GM12878 (cell line): ENCODE results near the gene NEU4. TPM values are rescaled to one million over a fixed set of nuclear protein-coding genes. Genes with fewer than 3 reads are reported as not detected.

Experiments used
- ATAC-seq: fragments of 200-7000 bp; cut with Tn5 transposase; 3 replicates; pipeline ENCODE4 v1.9.1; 2020; ENCODE audit warnings: mild to moderate bottlenecking, moderate library complexity
- BruUV-seq: library from RNA; stranded (reverse); fragments of 400-500 nt; replicated peaks from 2 replicates; lab custom pipeline; 2021; lab: Mats Ljungman, UMichigan
- CTCF ChIA-PET: fragments of 300-600 bp; sonication (Branson Sonifier 250); formaldehyde crosslinking; extraction: SDS; loops from one replicate; lab custom pipeline; 2021; ENCODE audit warnings: inconsistent platforms; lab: Yijun Ruan, JAX
- POLR2A ChIA-PET: fragments of 350-600 bp; formaldehyde crosslinking; extraction: SDS; loops from one replicate; lab custom pipeline; 2021; ENCODE audit warnings: inconsistent platforms; lab: Charles Lee
- RAD21 ChIA-PET: fragments of 300-600 bp; sonication (Branson Sonifier 250); formaldehyde crosslinking; loops from one replicate; lab custom pipeline; 2023; ENCODE audit warnings: antibody characterized with exemption; ENCODE audit not compliant: unreplicated experiment; lab: Charles Lee
- SMC1A ChIA-PET: fragments of 300-600 bp; sonication (Branson Sonifier 250); formaldehyde crosslinking; loops from one replicate; lab custom pipeline; 2023; ENCODE audit not compliant: unreplicated experiment, uncharacterized antibody; lab: Charles Lee
- DNase-seq: peaks from one replicate; pipeline ENCODE4 v3.0.0-alpha.2; 2011; ENCODE audit warnings: low read depth, low spot score
- FAIRE-seq: peaks from 3 replicates; lab custom pipeline; 2011; peaks lifted over from hg19 to GRCh38; lab: Jason Lieb, UNC
- H2AFZ ChIP-seq: 2 replicates; pipeline ENCODE4 v1.6.0; 2011; ENCODE audit warnings: low read depth, low read length, control low read depth; ENCODE audit not compliant: control insufficient read depth
- H3K27ac ChIP-seq: 2 replicates; pipeline ENCODE4 v1.5.1; 2011; ENCODE audit warnings: control low read depth; ENCODE audit not compliant: control insufficient read depth, insufficient read depth
- H3K27me3 ChIP-seq, 2 experiments: replicated peaks in 1 of 2; 2 replicates each; pipeline versions ENCODE4 v1.6.0 to v1.6.1; 2011; ENCODE audit warnings: low read length in 1 of 2; ENCODE audit not compliant: control insufficient read depth in 2 of 2, insufficient read depth in 2 of 2
- H3K36me3 ChIP-seq, 2 experiments: 2 replicates each; pipeline ENCODE4 v1.5.1; 2011; ENCODE audit warnings: low read length in 1 of 2; ENCODE audit not compliant: control insufficient read depth in 2 of 2, insufficient read depth in 2 of 2
- H3K4me1 ChIP-seq: 2 replicates; pipeline ENCODE4 v1.6.1; 2011; ENCODE audit warnings: mild to moderate bottlenecking, low read length, moderate library complexity, mixed read lengths; ENCODE audit not compliant: control insufficient read depth, insufficient read depth
- H3K4me2 ChIP-seq: 2 replicates; pipeline ENCODE4 v1.6.0; 2011; ENCODE audit warnings: control low read depth; ENCODE audit not compliant: control insufficient read depth, insufficient read depth
- H3K4me3 ChIP-seq: fragments of 200-600 bp; sonication (generic); 2 replicates; pipeline ENCODE4 v1.5.1; 2016
- H3K79me2 ChIP-seq: 2 replicates; pipeline ENCODE4 v1.6.0; 2011; ENCODE audit warnings: low read length; ENCODE audit not compliant: control insufficient read depth, insufficient read depth
- H3K9ac ChIP-seq: 2 replicates; pipeline ENCODE4 v1.8.0; 2011; ENCODE audit warnings: low read length, control low read depth, mixed read lengths; ENCODE audit not compliant: control insufficient read depth, insufficient read depth
- H3K9me3 ChIP-seq: replicated peaks from 3 replicates; pipeline ENCODE4 v1.5.1; 2011; ENCODE audit warnings: mild to moderate bottlenecking, low read length; ENCODE audit not compliant: control insufficient read depth, insufficient read depth
- H4K20me1 ChIP-seq: 2 replicates; pipeline ENCODE4 v1.6.0; 2011; ENCODE audit not compliant: control insufficient read depth, insufficient read depth
- ATF2 ChIP-seq: IDR thresholded peaks from 2 replicates; pipeline ENCODE4 v1.6.1; 2012; ENCODE audit warnings: low read length, inconsistent platforms
- CBX5 ChIP-seq: sonication (generic); IDR thresholded peaks from 2 replicates; pipeline ENCODE4 v1.6.1; 2016; ENCODE audit warnings: low read depth, moderate library complexity, mild to moderate bottlenecking, inconsistent platforms
- CEBPB ChIP-seq, 2 experiments: fragments of 150-350 bp in 1 of 2; IDR thresholded peaks; 2 replicates each; pipeline ENCODE4 v1.6.1; 2012 to 2014; ENCODE audit warnings: low read depth in 2 of 2, low read length in 2 of 2, borderline replicate concordance in 1 of 2, inconsistent platforms in 1 of 2
- CHD1 ChIP-seq: IDR thresholded peaks from 2 replicates; pipeline ENCODE4 v1.6.1; 2012; ENCODE audit warnings: low read depth, low read length, improper control_type of control experiment
- GABPA ChIP-seq: IDR thresholded peaks from 2 replicates; pipeline ENCODE4 v1.6.1; 2014; ENCODE audit warnings: antibody characterized with exemption, low read depth, mild to moderate bottlenecking, inconsistent platforms
- LARP7 ChIP-seq: fragments of 450-650 bp; IDR thresholded peaks from 2 replicates; pipeline ENCODE4 v1.6.1; 2017; ENCODE audit warnings: mild to moderate bottlenecking
- MYC ChIP-seq: IDR thresholded peaks from 2 replicates; pipeline ENCODE4 v1.6.1; 2011; ENCODE audit warnings: mild to moderate bottlenecking, low read length, moderate library complexity, inconsistent platforms; ENCODE audit not compliant: insufficient read depth, insufficient replicate concordance, insufficient read length, severe bottlenecking
- NFIC ChIP-seq: IDR thresholded peaks from 2 replicates; pipeline ENCODE4 v1.6.1; 2012; ENCODE audit warnings: low read depth, mild to moderate bottlenecking, inconsistent platforms, low read length, moderate library complexity
- NKRF ChIP-seq: fragments of 450-650 bp; conservative IDR thresholded peaks from 2 replicates; pipeline ENCODE4 v1.6.1; 2017; ENCODE audit warnings: mild to moderate bottlenecking, moderate library complexity
- SMAD1 ChIP-seq: fragments of 450-650 bp; IDR thresholded peaks from 2 replicates; pipeline ENCODE4 v1.6.1; 2018; ENCODE audit warnings: mild to moderate bottlenecking, low read depth; ENCODE audit not compliant: partially characterized antibody
- SP1 ChIP-seq: IDR thresholded peaks from one replicate; pipeline ENCODE4 v1.6.1; 2011; ENCODE audit warnings: low read depth, low read length
- USF1 ChIP-seq: IDR thresholded peaks from 2 replicates; pipeline ENCODE4 v1.6.1; 2011; ENCODE audit warnings: borderline replicate concordance, low read depth, mild to moderate bottlenecking, moderate library complexity, mixed read lengths, low read length; ENCODE audit not compliant: insufficient read depth; ENCODE audit errors: extremely low read length
- ZBTB4 ChIP-seq: fragments of 450-650 bp; formaldehyde crosslinking; IDR thresholded peaks from 2 replicates; pipeline ENCODE4 v1.4.0; 2022; ENCODE audit warnings: mild to moderate bottlenecking, moderate library complexity
- ZNF217 ChIP-seq: fragments of 450-650 bp; IDR thresholded peaks from 2 replicates; pipeline ENCODE4 v1.6.1; 2017; ENCODE audit warnings: antibody characterized with exemption, mild to moderate bottlenecking
- WGBS: methylation state at CpG from one replicate; pipeline ENCODE4 v1.1.6; 2016; ENCODE audit warnings: low lambda C conversion rate; ENCODE audit not compliant: insufficient replicate concordance, insufficient coverage; ENCODE audit errors: missing lambda C conversion rate; 5-methylcytosine and 5-hydroxymethylcytosine counted together
- in situ Hi-C: fragments of 300-500 bp; cut with MboI; formaldehyde crosslinking; loops from 9 replicates; pipeline ENCODE4 v1.14.3; 2018; ENCODE audit warnings: mixed read lengths
- intact Hi-C: fragments of 100-400 bp; cut with micrococcal nuclease; formaldehyde crosslinking; loops from one replicate; pipeline ENCODE4 v1.14.2; 2022; ENCODE audit not compliant: unreplicated experiment
- polyA plus RNA-seq, 11 experiments: library from polyadenylated mRNA; depleted of rRNA in 4 of 11; unstranded in 6 of 11; stranded (reverse) in 5 of 11; fragments of >200 nt; fragmentation: Nextera tagmentation in 4 of 11; fragmentation: Illumina TruSeq in 1 of 11; extraction: Ambion mirVana in 4 of 11; extraction: Trizol in 1 of 11; gene quantifications; 1 replicate in 1 of 11; 2 replicates in 10 of 11; pipeline versions ENCODE4 v1.2.1 to v1.2.3, GENCODE V29; 2011 to 2016; ENCODE audit warnings: inconsistent platforms in 2 of 11, missing spikeins in 2 of 11, low read depth in 1 of 11
- total RNA-seq, 4 experiments: library from RNA; depleted of rRNA in 3 of 4; stranded (reverse); fragments of >200 nt in 3 of 4; fragmentation: Illumina TruSeq in 1 of 4; extraction: Trizol in 1 of 4; gene quantifications; 2 replicates each; pipeline versions ENCODE4 v1.2.1 to v1.2.3, GENCODE V29; 2013 to 2021

NEU4 gene
- total and polyA plus RNA-seq, 10 of the 15 experiments (the other 5 are each of a cell fraction or from before 2014, with no cell fraction given): 0.01 to 0.28 (median 0.14) TPM; not detected in 5

- ChIA-PET RAD21 (interaction anchor here (1.0 to 1.6 kb wide), 5 partner anchors 9 to 159 kb away, joined by 3 to 16 read pairs (median 3); partner anchors contain the start of gene RTP5), SMC1A (interaction anchor here (1.3 to 1.8 kb wide), 4 partner anchors 9 to 157 kb away, joined by 3 to 6 read pairs (median 6); partner anchors contain the start of gene ING5), POLR2A (interaction anchor here (0.6 to 3.5 kb wide), 5 partner anchors 9 to 126 kb away, joined by 3 to 26 read pairs (median 4); partner anchors contain the start of gene D2HGDH), CTCF (interaction anchor here (0.5 to 1.9 kb wide), 7 partner anchors 9 to 205 kb away, joined by 3 to 10 read pairs (median 4); partner anchors contain the start of gene RTP5)
- H3K36me3 ChIP-seq: no peaks in the 10 kb centered on the region
- peak; percentile 75 for FAIRE-seq
- BruUV-seq: no TSS peak
- peak overlapping the region; percentile 97 for H3K27ac ChIP-seq
- H3K9me3 ChIP-seq: no peaks in the 10 kb centered on the region; the same call in 1 of the 3 replicates
- H3K4me3 ChIP-seq: peak overlapping the region; percentile 56; the same call in 1 of the 2 replicates
- intact Hi-C loops (no loop called here), in situ Hi-C loops (no loop called here)
- H2AFZ ChIP-seq: peak overlapping the region; percentile 48; the same call in 1 of the 2 replicates
- WGBS: 4% methylated on average over 29 of the region's 30 CpGs
- peak; percentile 66 for ATAC-seq
- H4K20me1 ChIP-seq: no peaks in the 10 kb centered on the region
- peaks cover 7% of the 10 kb centered on the region for H3K79me2 ChIP-seq
- no peak for DNase-seq
- peak overlapping the region; percentile 77 for H3K9ac ChIP-seq
- peaks cover 43% of the 10 kb centered on the region for H3K4me1 ChIP-seq
- peak overlapping the region; percentile 97 for H3K4me2 ChIP-seq
- H3K27me3 ChIP-seq: no peaks in the 10 kb centered on the region; a peak in 1 of 4 replicates
- TF ChIP-seq GABPA (no peak), LARP7 (peak; percentile 80; the same call in 1 of the 2 replicates), NKRF (no peak), ATF2 (no peak; the same call in 1 of the 2 replicates), NFIC (peak; percentile 81; the same call in 1 of the 2 replicates), ZBTB4 (CRISPR knock-in tag) (no peak), CBX5 (no peak), SP1 (peak; percentile 41), SMAD1 (peak; percentile 24), ZNF217 (no peak; the same call in 1 of the 2 replicates), MYC (no peak), CEBPB (IDR thresholded peaks at IDR 0.05; ENCODE audit: borderline replicate concordance in 1 of 2, low read depth in 2 of 2, low read length in 2 of 2) (no peak), CHD1 (0 out of 2 replicates have a peak, but pooled peaks have one; percentile 49), USF1 (no peak)
These were observed 50.6 kb downstream of the NEU4 start for GRCh38 chr2:241859436-241860183.
